CD8-positive, alpha-beta memory T cell (primary cell): ENCODE data around the gene CNOT2. TPM values are rescaled to one million over a fixed set of nuclear protein-coding genes. Genes with fewer than 3 reads are reported as not detected.

Source experiments
- polyA plus RNA-seq: library from polyadenylated mRNA; unstranded; fragments of 300-500 nt; fragmentation: Illumina TruSeq; gene quantifications from one replicate; pipeline ENCODE4 v1.2.3, GENCODE V29; 2021
- total RNA-seq, 2 experiments: library from RNA; stranded (reverse); gene quantifications; one replicate each; pipeline ENCODE4 v1.2.3, GENCODE V29; 2021

CNOT2 gene
- total and polyA plus RNA-seq, 3 experiments from 2014 or later = 70.5 to 118 (median 73.7) TPM

Other genes starting within 250 kb of the CNOT2 start
- gene KCNMB4, start 122.9 kb downstream of the CNOT2 start, total RNA-seq = under 1 TPM; 0.31 to 0.46 TPM
- gene KCNMB4, start 122.9 kb downstream of the CNOT2 start, polyA plus RNA-seq = 0.70 TPM